K562 (cell line): ENCODE measurements around the gene CTU1. TPM values are rescaled to one million over a fixed set of nuclear protein-coding genes. Genes with fewer than 3 reads are reported as not detected.

Experiments used
- ATF2 ChIP-seq: sonication (generic); formaldehyde crosslinking; IDR thresholded peaks from 2 replicates; pipeline ENCODE4 v1.8.1; 2022; ENCODE audit warnings: missing genetic modification reagents
- FOXA1 ChIP-seq: fragments of 450-650 bp; IDR thresholded peaks from 2 replicates; pipeline ENCODE4 v1.6.1; 2016; ENCODE audit warnings: mild to moderate bottlenecking, borderline replicate concordance
- HSF4 ChIP-seq: fragments of 250-450 bp; sonication (Bioruptor Pico); IDR thresholded peaks from 2 replicates; pipeline ENCODE4 v2.1.2; 2022; ENCODE audit warnings: mild to moderate bottlenecking, moderate library complexity, borderline replicate concordance
- JUND ChIP-seq, 2 experiments: IDR thresholded peaks; 2 replicates in 1 of 2; 3 replicates in 1 of 2; pipeline ENCODE4 v1.6.1; 2011; ENCODE audit warnings: borderline replicate concordance in 2 of 2, low read depth in 2 of 2, low read length in 2 of 2, improper control_type of control experiment in 1 of 2, missing biosample characterization in 1 of 2, missing genetic modification characterization in 1 of 2, missing genetic modification reagents in 1 of 2
- MAZ ChIP-seq, 2 experiments: fragments of 450-650 bp in 1 of 2; sonication (generic) in 1 of 2; formaldehyde crosslinking; IDR thresholded peaks in 1 of 2; conservative IDR thresholded peaks in 1 of 2; 2 replicates each; pipeline versions ENCODE4 v1.4.0 to v1.5.0; 2020; ENCODE audit warnings: mild to moderate bottlenecking in 1 of 2, missing genetic modification reagents in 1 of 2
- MTF1 ChIP-seq: fragments of 250-450 bp; sonication (Bioruptor Pico); IDR thresholded peaks from 2 replicates; pipeline ENCODE4 v1.9.0; 2021; ENCODE audit warnings: moderate library complexity, mild to moderate bottlenecking, inconsistent platforms, borderline replicate concordance
- NR4A1 ChIP-seq, 2 experiments: fragments of 250-450 bp in 1 of 2; fragments of 450-650 bp in 1 of 2; sonication (Bioruptor Pico) in 1 of 2; IDR thresholded peaks; 2 replicates each; pipeline versions ENCODE4 v1.4.0 to v1.6.1; 2016 to 2020; ENCODE audit warnings: mild to moderate bottlenecking in 2 of 2, missing compliant biosample characterization in 1 of 2, missing genetic modification characterization in 1 of 2, moderate library complexity in 1 of 2
- REST ChIP-seq, 2 experiments: fragments of 450-650 bp; formaldehyde crosslinking in 1 of 2; IDR thresholded peaks; 2 replicates each; pipeline versions ENCODE4 v1.4.0 to v1.6.1; 2014 to 2020; ENCODE audit warnings: mild to moderate bottlenecking in 2 of 2, borderline replicate concordance in 1 of 2, low read depth in 1 of 2
- TEAD1 ChIP-seq, 2 experiments: fragments of 450-650 bp in 1 of 2; sonication (generic) in 1 of 2; formaldehyde crosslinking; IDR thresholded peaks; 2 replicates each; pipeline versions ENCODE4 v1.4.0 to v1.8.0; 2020 to 2022; ENCODE audit warnings: mild to moderate bottlenecking in 2 of 2, missing genetic modification reagents in 1 of 2
- TEAD4 ChIP-seq, 2 experiments: sonication (generic) in 1 of 2; formaldehyde crosslinking in 1 of 2; IDR thresholded peaks; 2 replicates each; pipeline versions ENCODE4 v1.6.1 to v1.8.0; 2012 to 2022; ENCODE audit warnings: borderline replicate concordance in 1 of 2, inconsistent platforms in 1 of 2, low read length in 1 of 2, mild to moderate bottlenecking in 1 of 2, missing genetic modification reagents in 1 of 2
- USF2 ChIP-seq: sonication (generic); formaldehyde crosslinking; IDR thresholded peaks from 2 replicates; pipeline ENCODE4 v1.5.0; 2020; ENCODE audit warnings: missing genetic modification reagents
- polyA plus RNA-seq, 8 experiments: library from polyadenylated mRNA; depleted of rRNA in 4 of 8; stranded (reverse) in 5 of 8; unstranded in 3 of 8; fragments of >200 nt; fragmentation: Nextera tagmentation in 2 of 8; fragmentation: Illumina TruSeq in 1 of 8; extraction: Ambion mirVana in 2 of 8; extraction: Trizol in 1 of 8; gene quantifications; 2 replicates each; pipeline versions ENCODE4 v1.2.1 to v1.2.3, GENCODE V29; 2011 to 2014; ENCODE audit warnings: inconsistent platforms in 1 of 8, missing spikeins in 1 of 8
- total RNA-seq, 7 experiments: library from RNA; depleted of rRNA in 6 of 7; stranded (reverse); fragments of >200 nt in 6 of 7; fragmentation: Illumina TruSeq in 2 of 7; extraction: Trizol in 2 of 7; gene quantifications; 2 replicates each; pipeline versions ENCODE4 v1.2.1 to v1.2.3, GENCODE V29; 2011 to 2021; ENCODE audit warnings: low replicate concordance in 1 of 7

Gene CTU1
- total and polyA plus RNA-seq, 9 of the 15 experiments (the other 6 are each of a cell fraction or from before 2014, with no cell fraction given) = 0.03 to 18.4 (median 2.3) TPM; not detected in 1

GRCh38 chr19:51131780-51132680 is 23.8 kb upstream of the CTU1 start (continued):
- TF ChIP-seq JUND (IDR thresholded peaks at IDR 0.05; ENCODE audit: borderline replicate concordance, low read depth, low read length) (peak; percentile 51; the same call in 1 of the 2 replicates), JUND (tag; IDR thresholded peaks at IDR 0.05; ENCODE audit: borderline replicate concordance, low read depth, low read length) (peak; percentile 30; the same call in 1 of the 3 replicates), REST (IDR thresholded peaks at IDR 0.05; ENCODE audit: borderline replicate concordance) (peak; percentile 45; the same call in 1 of the 2 replicates), REST (CRISPR knock-in tag; IDR thresholded peaks at IDR 0.05; ENCODE audit: low read depth) (no peak), FOXA1 (no peak), TEAD1 (CRISPR knock-in tag; IDR thresholded peaks at IDR 0.05) (peak; percentile 87 to 91; a peak in 3 of 4 replicates), HSF4 (CRISPR knock-in tag) (no peak), MAZ (CRISPR knock-in tag; conservative IDR thresholded peaks at IDR 0.05 in 1 of 2, IDR thresholded peaks at IDR 0.05 in 1 of 2) (peak; percentile 49 to 58; a peak in 2 of 4 replicates), NR4A1 (CRISPR knock-in tag; IDR thresholded peaks at IDR 0.05) (no peak), NR4A1 (tag; IDR thresholded peaks at IDR 0.05) (peak; percentile 81; the same call in 1 of the 2 replicates), USF2 (no peak), MTF1 (no peak), TEAD4 (IDR thresholded peaks at IDR 0.05; ENCODE audit: low read length) (peak; percentile 81), TEAD4 (CRISPR knock-in tag; IDR thresholded peaks at IDR 0.05; ENCODE audit: borderline replicate concordance) (no peak), ATF2 (CRISPR knock-in tag) (no peak)
